ENCODE data around the gene IMPACT. TPM values are rescaled to one million over a fixed set of nuclear protein-coding genes. Genes with fewer than 3 reads are reported as not detected.

Gene IMPACT
- total RNA-seq, 4 donors from 2014 or later: 10.0 to 38.5 (median 20.1) TPM

- Histone ChIP-seq H3K36me3 (no peaks in the 10 kb centered on the region), H3K27me3 (peaks cover 0 to 33% (median 0%) of the 10 kb centered on the region in 4 donors), H3K27ac (no peak overlapping the region), H3K4me1 (peaks cover 0 to 7% (median 0%) of the 10 kb centered on the region in 3 donors), H3K9me3 (no peaks in the 10 kb centered on the region), H3K4me3 (no peak overlapping the region)
- no peak for DNase-seq
- intact Hi-C loops (cut with DNase I): no loop called here
- TF ChIP-seq CTCF (IDR thresholded peaks at IDR 0.05) (no peak), POLR2A (IDR thresholded peaks at IDR 0.05) (no peak)
- WGBS, 2 donors: 87 to 96% methylated on average over 3 of the region's 3 CpGs
Measured at GRCh38 chr18:24404591-24404990, 21.9 kb upstream of the IMPACT start.

GRCh38 chr18:24408496-24408895, 18.0 kb upstream of the IMPACT start:
- Histone ChIP-seq H3K4me3 (no peak overlapping the region), H3K36me3 (no peaks in the 10 kb centered on the region), H3K9me3 (no peaks in the 10 kb centered on the region), H3K27me3 (peaks cover 0 to 36% (median 0%) of the 10 kb centered on the region in 4 donors), H3K4me1 (no peaks in the 10 kb centered on the region), H3K27ac (no peak overlapping the region)
- 90% methylated on average over 2 of the region's 2 CpGs for WGBS, 2 donors
- intact Hi-C loops (cut with DNase I): no loop called here
- no peak for TF ChIP-seq POLR2A (IDR thresholded peaks at IDR 0.05)
- no peak for TF ChIP-seq CTCF (IDR thresholded peaks at IDR 0.05)
- DNase-seq: no peak

DNA sequence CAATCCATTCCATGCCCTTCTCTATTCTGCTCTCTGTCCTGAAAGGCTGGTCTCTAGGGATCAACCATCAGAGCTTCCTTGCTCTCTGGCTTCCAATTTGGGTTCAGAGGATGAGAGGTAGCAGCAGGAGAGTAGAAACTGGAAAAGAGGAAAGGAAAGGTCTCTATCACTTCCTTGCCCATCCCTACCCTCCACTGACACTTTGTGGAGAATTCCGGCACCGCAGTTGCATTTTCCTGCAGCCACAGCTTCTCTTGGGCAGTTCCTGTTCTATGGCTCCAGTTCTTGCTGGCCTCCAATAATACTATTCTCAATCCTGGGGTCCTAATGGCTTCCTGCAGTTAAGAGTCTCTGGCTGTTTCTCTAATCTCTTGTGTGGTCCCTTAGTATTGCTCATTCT, 13.3 kb upstream of the IMPACT start:
- DNase-seq: no peak
- intact Hi-C loops (cut with DNase I): no loop called here
- no peaks in the 10 kb centered on the region for H3K9me3 ChIP-seq
- peaks cover 0 to 28% (median 0%) of the 10 kb centered on the region in 4 donors for H3K27me3 ChIP-seq
- no peak for TF ChIP-seq POLR2A (IDR thresholded peaks at IDR 0.05)
- no peak for TF ChIP-seq CTCF (IDR thresholded peaks at IDR 0.05)
- no peaks in the 10 kb centered on the region for H3K36me3 ChIP-seq
- no peak overlapping the region for H3K4me3 ChIP-seq
- H3K27ac ChIP-seq: no peak overlapping the region
- no peaks in the 10 kb centered on the region for H3K4me1 ChIP-seq
- WGBS, 2 donors: 50 to 93% methylated on average over 2 of the region's 2 CpGs

- Histone ChIP-seq H3K4me1 (no peaks in the 10 kb centered on the region), H3K27me3 (peaks cover 0 to 28% (median 0%) of the 10 kb centered on the region in 4 donors), H3K27ac (no peak overlapping the region), H3K9me3 (no peaks in the 10 kb centered on the region), H3K36me3 (no peaks in the 10 kb centered on the region), H3K4me3 (no peak overlapping the region)
- intact Hi-C loops (cut with DNase I): no loop called here
- no peak for DNase-seq
- TF ChIP-seq POLR2A (IDR thresholded peaks at IDR 0.05): no peak
- TF ChIP-seq CTCF (IDR thresholded peaks at IDR 0.05): no peak
- 69 to 79% methylated on average over 3 of the region's 3 CpGs for WGBS, 2 donors
Measured at GRCh38 chr18:24414349-24415003, 12.0 kb upstream of the IMPACT start.

- no peak for DNase-seq
- H3K36me3 ChIP-seq: no peaks in the 10 kb centered on the region
- H3K4me1 ChIP-seq: peaks cover 0 to 8% (median 0%) of the 10 kb centered on the region in 3 donors
- TF ChIP-seq CTCF (IDR thresholded peaks at IDR 0.05) (no peak), POLR2A (IDR thresholded peaks at IDR 0.05) (no peak)
- no peaks in the 10 kb centered on the region for H3K9me3 ChIP-seq
- H3K27me3 ChIP-seq: peaks cover 0 to 51% (median 0%) of the 10 kb centered on the region in 4 donors
- H3K27ac ChIP-seq: no peak overlapping the region
- intact Hi-C loops (cut with DNase I): no loop called here
- H3K4me3 ChIP-seq: no peak overlapping the region
- 58 to 65% methylated on average over 3 of the region's 3 CpGs for WGBS, 2 donors
Measured at GRCh38 chr18:24417480-24417879, 9.0 kb upstream of the IMPACT start.

Data from esophagus squamous epithelium (tissue), 5 donors.